NCI-H524 treated with DMSO at 0.1 percent for 48 hours (cell line): ENCODE data around the gene TIMM23B.
"Not testable (repeated sequence)": the region's sequence is repeated elsewhere in the genome, so short reads cannot be mapped to it uniquely, and the experiment has no call there.

Experiments
- DNase-seq: peaks from one replicate; lab custom pipeline; 2025; lab: John Stamatoyannopoulos, UW

The TIMM23B gene

GRCh38 chr10:49941447-49942338 lies at the start of gene TIMM23B, which contains the start of gene PARG:
TSS of gene TIMM23B (plus strand) at chr10:49942053. CDS start at chr10:49942195, 142 bp downstream.
TSS of gene PARG (minus strand) at chr10:49942027. CDS start at chr10:49941725, 302 bp downstream.
- not testable (repeated sequence) for DNase-seq

- not testable (repeated sequence) for DNase-seq
Observed at GRCh38 chr10:49899999-49900398, 41.9 kb upstream of the TIMM23B start.

GRCh38 chr10:49900406-49900805 lies 41.4 kb upstream of the TIMM23B start:
- not testable (repeated sequence) for DNase-seq

- not testable (repeated sequence) for DNase-seq
Observed at GRCh38 chr10:49903829-49904228, 38.0 kb upstream of the TIMM23B start.

- DNase-seq: not testable (repeated sequence)
Observed at GRCh38 chr10:49908290-49909080, 33.4 kb upstream of the TIMM23B start.

- not testable (repeated sequence) for DNase-seq
Observed at GRCh38 chr10:49910295-49910694, 31.6 kb upstream of the TIMM23B start.

GRCh38 chr10:49916451-49916850 lies 25.4 kb upstream of the TIMM23B start:
- DNase-seq: not testable (repeated sequence)

- DNase-seq: not testable (repeated sequence)
Observed at GRCh38 chr10:49917927-49918326, 23.9 kb upstream of the TIMM23B start.

GRCh38 chr10:49922041-49922440 lies 19.8 kb upstream of the TIMM23B start:
- not testable (repeated sequence) for DNase-seq

GRCh38 chr10:49923572-49923971 lies 18.3 kb upstream of the TIMM23B start:
- DNase-seq: not testable (repeated sequence)

- DNase-seq: not testable (repeated sequence)
Observed at GRCh38 chr10:49931276-49931675, 10.6 kb upstream of the TIMM23B start.

- DNase-seq: not testable (repeated sequence)
Observed at GRCh38 chr10:49931959-49932728, 9.7 kb upstream of the TIMM23B start.

- DNase-seq: not testable (repeated sequence)
Observed at GRCh38 chr10:49942339-49942705, 469 bp downstream of the TIMM23B start.

- not testable (repeated sequence) for DNase-seq
Observed at GRCh38 chr10:49943607-49944006, 1.8 kb downstream of the TIMM23B start.

GRCh38 chr10:49948142-49948541 lies 6.3 kb downstream of the TIMM23B start:
- DNase-seq: not testable (repeated sequence)

- DNase-seq: not testable (repeated sequence)
Observed at GRCh38 chr10:49948737-49949136, 6.9 kb downstream of the TIMM23B start.

- DNase-seq: not testable (repeated sequence)
Observed at GRCh38 chr10:49952006-49952405, 10.2 kb downstream of the TIMM23B start.

- DNase-seq: not testable (repeated sequence)
Observed at GRCh38 chr10:49953122-49953521, 11.3 kb downstream of the TIMM23B start.

- DNase-seq: not testable (repeated sequence)
Observed at GRCh38 chr10:49970331-49970857, 28.5 kb downstream of the TIMM23B start.

GRCh38 chr10:49971466-49971865 lies 29.6 kb downstream of the TIMM23B start:
- DNase-seq: not testable (repeated sequence)

GRCh38 chr10:49972094-49972493 lies 30.2 kb downstream of the TIMM23B start:
- DNase-seq: not testable (repeated sequence)
